HuH-7 (cell line): ENCODE results near the gene KCNMA1.

Experiments used
- DNase-seq: peaks from one replicate; pipeline ENCODE4 v3.0.0; 2011; ENCODE audit warnings: low spot score

Gene KCNMA1

DNA sequence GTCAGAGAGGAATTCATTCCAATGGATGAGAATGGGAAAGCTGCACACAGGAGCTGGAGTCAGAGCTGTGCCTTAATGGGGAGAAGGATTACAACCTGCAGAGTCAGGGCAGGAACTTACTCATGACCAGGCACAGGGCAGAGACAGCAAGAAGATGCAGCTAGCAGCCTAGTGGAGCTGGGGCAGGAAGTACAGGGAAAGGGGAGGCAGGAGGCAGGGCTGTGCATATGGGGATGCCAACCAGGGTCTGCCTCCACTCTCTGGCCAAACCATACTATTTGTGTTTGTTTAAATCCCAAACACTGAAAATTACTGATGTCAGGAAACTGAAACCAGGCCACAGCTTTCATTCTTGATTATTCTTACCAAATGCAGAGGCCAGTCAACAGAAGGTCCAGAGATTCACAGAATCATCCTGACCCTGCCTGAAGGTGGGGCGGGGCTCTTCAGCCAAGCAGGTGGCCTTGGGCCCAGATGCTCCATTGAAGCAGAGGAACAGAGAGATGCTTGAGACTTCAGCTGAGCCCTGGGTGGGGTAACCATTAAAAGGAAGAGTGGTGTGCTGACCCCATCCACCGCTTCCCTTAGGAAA is 461.9 kb downstream of the KCNMA1 start:
- no peak for DNase-seq

DNA sequence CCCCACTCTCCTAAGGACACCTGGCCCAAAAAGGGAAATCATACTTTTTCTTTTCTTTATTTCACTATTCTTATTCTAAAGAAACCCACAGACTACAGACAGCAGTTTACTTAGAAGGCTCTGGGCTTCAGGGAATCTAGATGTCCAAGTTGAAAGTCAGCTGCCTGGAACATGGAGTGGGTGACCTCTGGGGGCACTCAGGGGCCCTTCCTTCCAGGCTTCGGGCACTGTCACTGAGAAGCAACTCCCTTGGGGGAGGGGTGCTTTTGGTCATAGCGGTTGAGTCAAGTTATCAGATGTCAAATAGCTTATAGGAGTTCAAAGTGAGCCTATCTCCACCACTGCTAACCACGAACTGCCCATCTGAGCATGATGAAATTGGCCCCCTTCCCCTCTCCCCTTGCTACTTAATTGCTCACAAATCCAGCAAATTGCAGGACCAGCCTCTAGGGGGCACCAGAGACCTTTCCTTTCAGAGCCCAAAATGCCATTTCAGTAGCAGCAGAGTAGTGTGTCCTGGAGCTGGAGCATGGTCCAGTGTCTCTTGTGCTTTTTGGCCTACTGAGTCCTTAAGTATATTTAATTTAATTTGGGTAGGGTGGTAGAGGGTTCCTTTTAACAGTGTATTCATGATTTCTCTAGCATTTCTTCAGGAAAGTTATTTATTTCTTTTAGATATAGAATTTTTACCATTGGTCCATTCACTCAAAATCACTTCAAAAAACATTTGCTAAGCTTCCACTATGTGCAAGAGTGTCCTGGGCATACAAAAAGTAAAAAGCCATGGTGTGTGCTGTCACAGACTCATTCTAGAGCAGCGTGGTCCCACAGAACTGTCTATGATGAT is 463.8 kb downstream of the KCNMA1 start:
- peak; percentile 37 for DNase-seq

DNA sequence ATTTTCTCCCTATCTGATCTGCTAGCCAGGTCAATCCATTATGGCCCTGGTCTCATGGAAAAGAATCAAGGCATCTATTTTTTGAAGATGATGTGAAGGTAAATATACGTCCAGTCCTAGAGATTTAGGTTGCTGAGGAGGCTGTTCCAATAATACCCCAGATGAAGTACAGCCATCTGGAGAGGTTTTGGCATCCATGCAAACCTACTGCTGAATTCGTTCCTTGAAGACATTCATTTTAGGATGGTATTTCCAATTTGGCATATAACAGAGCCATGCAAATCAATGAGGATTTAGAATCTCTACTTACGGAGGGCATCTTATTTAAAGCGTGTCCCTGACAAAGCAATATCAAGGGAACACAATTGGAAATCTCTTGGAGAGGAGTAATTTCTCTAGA is 465.5 kb downstream of the KCNMA1 start:
- DNase-seq = no peak

DNA sequence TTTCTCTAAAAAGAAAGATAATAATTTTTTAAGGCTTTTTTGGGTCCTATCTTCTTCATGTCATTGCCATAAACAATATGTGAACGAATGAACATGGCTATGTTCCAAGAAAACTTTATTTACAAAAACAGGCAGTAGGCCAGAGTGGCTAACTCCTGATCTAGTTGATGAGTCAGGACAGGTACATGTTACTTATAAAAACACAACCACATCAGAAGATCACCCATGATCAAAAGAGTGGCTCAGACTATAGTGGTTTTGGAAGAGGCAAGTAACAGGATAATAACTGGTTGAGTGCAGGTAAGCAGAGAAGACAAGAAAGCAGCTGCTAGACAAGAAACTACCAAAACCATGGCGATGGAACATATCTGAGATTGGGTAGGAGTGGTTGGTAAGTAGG is 468.7 kb downstream of the KCNMA1 start:
- no peak for DNase-seq

DNA sequence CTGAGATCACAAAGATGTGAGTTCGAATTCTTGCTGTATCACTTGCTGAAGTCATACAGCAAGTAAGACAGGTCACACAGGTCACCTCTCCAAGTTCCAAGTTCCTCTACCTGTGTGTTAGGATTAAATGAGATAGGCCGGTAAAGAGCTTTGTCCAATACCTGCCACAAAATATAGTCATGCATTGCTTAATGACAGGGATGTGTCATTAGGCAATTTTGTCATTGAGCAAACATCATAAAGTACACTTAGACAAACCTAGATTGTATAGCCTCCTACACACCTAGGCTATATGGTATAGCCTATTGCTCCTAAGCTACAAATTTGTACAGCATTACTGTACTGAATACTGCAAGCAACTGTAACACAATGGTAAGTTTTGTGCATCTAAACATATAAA is 469.4 kb downstream of the KCNMA1 start:
- no peak for DNase-seq

DNA sequence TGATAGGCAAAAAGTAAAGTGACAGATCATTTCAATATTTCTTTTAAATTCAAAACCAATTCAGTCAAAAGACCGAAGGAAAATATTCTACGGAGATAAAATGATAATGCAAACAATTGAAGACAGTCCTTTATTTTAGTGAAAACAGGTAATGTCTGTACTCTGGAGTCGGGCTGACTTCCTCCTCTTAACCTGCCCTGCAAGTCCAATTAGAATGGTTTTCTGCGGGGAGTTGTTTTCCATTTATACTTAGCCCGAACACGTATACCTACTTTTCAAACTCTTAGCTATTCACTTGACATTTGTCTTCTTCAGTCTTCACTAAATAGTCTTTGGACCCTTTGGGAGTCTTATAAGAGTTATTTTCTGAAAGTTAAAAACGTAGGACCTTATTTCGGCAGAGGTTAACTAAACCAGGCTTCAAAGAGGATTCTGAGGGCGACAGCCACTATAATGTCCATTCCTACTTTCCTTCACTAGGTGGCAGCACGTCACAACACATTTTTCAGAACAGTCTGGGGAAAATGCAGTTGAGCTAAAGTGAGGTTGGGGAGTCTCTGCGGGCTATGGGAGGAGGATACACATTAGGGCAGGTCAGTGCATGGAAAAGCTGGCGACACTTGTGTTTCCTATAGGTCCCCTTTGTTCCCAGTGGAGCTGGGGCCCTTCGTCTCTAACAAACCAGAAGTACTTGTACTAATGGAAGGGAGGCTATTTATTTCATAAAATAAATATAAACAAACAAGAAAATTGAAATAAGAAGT is 472.0 kb downstream of the KCNMA1 start:
- peak; percentile 14 for DNase-seq

DNA sequence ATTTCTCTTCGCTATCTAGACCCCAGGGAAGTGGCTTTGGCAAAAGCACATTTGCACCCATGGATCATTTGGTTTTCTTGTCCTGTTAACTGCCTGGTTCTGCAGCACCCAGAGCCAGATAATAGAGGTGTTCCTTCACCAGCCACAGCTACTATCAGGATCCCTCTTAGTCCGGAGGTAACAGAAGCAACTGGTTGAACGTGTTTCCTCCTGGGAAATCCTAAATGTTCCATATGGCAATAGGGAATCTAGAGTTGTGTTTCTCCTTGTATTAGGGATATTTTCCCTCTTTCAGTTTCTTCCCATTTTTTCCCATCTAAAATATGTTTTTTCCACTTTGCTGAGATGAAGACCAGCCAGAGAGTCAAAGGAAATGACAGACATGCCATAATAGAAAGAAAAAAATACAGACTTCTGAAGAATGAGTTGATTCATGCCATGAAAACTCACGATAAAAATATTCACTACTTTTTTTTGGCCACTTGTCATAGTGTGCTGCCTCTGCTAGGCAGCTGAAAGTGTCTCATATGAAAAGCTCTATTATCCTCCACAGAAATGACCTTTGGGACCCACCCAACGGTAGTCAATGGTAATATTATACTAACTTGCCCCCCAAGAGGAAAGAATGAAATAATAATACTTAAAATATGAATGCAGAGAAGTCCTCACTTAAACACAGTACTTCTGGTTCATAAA is 472.8 kb downstream of the KCNMA1 start:
- DNase-seq = no peak

DNA sequence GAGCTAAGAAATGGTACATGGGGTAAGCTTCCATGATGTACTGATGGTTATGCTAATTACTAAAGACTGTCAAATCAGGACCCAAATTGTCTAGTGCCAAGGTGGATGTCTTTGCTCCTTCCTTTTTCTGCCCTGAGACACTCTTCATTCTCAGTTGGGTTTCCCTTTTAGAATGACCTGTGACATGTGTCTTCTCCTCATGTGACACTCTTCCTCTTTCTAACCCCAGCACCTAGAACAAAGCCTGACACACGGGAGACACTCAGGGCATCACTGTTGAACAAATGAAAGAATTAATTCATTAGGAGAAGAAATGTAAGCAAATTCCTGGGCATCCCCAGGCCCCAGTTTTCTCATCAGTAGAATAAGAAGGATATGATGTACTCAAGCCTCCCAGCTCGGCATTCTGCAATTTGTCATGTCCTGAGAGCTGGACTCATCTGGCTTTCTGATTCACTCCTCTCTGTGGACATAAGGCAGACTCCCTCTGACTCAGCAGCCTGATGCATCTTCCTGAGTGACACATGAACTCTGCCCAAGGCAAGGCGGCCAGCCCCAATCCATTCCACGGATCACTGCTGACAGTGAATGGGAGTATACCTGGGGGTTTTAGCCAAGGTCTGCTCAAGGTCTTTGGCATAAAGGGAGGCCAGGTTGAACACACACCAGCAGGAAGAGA is 473.8 kb downstream of the KCNMA1 start:
- DNase-seq = no peak

DNA sequence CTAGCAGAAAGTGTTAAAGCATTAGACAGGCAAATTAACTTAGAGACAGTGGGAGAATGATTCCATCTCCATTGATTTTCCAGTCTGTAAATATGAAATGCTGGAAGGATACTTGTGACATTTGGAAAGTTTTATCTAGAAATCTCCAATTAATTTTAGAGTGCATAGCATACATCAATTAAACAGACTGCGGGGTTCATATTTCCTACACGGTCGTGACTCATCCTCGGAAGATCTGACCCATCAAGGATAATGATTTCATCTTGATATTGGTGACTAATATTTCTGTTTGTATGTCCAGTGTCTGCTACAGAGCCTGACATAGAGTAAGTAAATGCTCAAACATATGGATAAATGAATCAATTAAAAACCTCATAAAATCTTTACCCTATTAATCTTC is 474.9 kb downstream of the KCNMA1 start:
- DNase-seq = no peak

DNA sequence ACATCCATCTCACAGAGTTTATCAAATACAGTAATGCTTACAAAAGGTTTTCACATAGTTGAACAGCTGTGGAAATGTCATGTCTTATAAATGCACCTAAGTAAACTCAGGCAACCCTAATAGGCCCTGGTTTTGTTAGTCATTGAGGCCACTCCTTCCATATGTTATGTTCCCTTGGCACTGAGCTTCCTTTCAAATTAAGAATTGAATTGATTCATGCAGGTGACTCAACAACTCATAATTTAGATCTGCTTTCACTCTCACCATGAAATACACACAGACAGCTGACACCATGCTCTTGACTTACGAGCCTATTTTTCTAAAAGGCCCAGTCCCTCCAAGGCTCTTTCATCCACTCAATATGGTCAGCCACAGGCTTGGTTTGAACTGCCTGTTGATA is 476.9 kb downstream of the KCNMA1 start:
- no peak for DNase-seq

DNA sequence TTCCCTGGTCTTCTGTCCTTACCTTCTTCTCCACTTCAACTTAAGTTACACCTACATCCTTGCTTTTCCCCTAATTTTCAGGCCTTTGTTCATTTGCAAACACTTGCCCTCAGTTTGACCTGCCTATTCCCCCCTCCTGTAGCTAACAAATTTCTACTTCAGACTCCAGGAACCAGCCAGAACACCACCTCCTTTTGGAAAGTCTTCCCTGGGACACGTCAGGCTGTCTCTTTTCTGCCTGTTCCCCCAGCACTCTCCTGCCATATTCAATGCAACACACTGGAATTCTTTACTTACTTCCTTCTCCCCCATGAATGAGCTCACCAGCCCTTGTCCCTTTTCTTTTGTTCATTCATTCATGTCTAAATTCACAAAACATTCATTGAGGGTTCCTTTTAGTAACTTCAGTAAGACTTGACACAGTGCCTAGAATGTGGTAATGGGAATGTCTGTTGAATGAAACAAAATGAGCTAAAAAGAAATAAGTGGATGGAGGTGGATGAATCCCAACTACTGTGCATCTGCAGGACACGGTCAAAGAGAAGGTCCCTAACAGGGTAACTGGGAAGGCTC is 478.0 kb downstream of the KCNMA1 start:
- no peak for DNase-seq

DNA sequence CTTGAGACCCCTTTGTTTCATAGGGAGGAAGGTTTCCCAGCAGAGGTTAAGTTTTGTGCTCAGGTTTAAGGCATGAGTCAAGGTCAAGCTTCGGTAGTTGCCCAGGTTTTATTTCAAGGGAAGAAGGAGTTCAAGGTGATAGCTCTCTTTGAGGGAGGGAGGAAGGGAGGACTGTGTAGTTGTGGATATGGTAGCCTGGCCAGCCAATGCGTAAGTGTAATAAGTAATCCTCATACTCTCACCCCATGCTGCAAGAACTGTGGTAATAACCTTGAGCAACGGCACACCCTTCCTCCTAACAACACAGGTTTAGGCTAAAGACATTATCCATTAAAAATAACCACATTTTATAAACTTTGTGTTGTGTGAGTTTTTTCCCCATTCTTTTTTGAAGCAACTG is 478.9 kb downstream of the KCNMA1 start:
- no peak for DNase-seq

DNA sequence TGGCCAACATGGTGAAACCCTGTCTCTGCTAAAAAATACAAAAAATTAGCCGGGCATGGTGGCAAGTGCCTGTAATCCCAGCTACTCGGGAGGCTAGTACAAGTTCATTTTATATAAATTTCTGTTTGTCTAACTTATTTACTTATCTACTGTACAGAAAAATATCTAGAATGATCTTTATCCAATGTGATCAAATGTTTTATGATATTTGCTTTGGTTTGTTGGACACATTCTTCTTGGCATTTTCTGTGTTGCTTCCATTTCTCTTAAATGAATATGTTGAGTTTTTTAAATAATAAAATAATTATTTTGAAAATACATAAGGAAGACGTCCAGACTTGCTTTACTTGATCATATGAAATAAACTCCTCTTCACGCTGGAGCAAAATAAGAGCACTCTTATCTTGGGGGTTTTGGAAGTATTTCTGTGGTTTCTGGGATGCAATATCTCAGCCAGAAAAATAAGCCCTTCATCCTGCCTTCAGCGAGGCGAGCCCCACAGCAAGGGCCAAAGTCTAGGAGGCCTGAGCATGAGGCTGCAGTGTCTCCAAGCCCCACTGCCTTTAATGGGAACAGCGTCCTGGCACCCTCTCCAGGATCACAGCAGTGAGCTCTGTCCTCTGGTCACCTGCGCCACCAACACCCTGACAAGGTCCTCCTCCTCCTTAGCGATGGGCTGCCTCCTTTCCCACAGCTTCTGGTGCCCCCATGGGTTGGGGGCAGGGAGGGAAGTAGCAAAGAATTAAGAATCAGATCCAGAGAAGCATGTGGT is 480.2 kb downstream of the KCNMA1 start:
- no peak for DNase-seq

DNA sequence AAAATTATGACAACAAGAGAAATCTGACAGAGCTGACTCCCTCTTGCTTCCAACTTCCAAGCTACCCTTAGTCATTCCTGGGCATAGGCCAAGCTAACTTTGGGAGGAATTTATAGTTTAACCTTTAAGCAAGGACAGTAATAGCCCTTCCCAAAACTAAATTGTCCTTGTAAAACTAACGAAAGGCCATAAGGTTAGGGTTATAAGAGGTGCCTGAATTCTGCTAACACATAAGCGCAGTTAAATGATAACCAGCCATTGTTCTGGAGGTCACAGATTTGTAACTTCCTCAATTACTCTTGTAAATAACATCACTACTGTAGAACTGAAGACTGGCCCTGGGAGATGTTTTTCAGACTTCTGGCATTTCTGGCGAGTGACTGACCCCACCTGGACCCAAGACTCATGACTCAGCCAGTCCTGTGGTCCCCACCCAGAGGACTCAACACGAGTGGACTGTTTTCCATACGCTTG is 481.2 kb downstream of the KCNMA1 start:
- DNase-seq = no peak

DNA sequence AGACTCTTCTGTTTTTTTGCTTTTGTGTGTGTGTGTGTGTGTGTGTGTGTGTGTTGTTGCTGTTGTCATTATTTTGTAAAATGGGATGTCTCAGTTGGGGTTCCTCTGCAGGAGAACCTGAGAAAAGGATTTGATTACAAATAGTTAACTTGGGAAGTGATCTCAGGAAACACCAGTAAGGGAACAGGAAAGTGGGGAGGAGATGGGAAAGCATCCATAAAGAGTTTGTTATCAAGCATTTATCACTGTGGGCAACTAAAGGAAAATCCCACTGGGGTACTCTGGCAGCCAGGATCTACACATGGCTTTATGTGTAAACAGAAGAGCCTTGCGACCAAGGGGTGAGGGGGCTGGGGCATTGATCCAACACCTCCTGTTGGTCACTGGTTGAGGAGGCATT is 485.4 kb downstream of the KCNMA1 start:
- DNase-seq = no peak

DNA sequence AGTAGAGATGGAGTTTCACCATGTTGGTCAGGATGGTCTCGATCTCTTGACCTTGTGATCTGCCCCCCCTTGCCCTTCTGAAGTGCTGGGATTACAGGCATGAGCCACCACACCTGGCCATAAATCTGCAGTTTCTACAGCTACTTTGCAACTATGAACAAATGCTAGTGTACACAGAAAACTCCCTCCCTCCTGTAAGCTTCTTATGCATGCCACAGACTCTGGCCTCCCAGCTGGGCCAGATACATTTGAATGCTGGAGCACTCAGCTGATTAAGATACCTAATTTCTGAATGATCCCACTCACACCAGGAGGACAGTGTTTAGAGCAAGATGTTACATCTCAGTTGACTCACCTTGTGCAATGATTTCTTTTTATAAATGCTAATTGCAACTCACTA is 486.2 kb downstream of the KCNMA1 start:
- no peak for DNase-seq

DNA sequence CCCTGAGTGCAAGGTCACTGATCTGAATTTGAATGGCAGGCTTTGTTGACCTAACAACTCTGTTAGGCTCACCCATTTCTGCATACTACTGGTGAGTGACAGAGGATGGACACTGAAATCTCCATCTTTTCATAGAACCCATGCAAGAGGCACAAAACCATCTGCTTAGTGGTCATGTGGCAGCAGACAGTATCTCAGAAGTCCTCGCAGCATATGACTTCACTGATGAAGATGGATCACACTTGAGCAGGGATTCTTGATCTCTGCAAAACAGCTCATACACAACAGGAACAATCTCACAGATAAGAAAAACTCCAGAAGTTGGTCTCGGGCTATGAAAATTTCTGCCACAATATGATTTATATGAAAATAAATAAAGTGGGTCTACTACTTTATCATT is 487.9 kb downstream of the KCNMA1 start:
- no peak for DNase-seq

DNA sequence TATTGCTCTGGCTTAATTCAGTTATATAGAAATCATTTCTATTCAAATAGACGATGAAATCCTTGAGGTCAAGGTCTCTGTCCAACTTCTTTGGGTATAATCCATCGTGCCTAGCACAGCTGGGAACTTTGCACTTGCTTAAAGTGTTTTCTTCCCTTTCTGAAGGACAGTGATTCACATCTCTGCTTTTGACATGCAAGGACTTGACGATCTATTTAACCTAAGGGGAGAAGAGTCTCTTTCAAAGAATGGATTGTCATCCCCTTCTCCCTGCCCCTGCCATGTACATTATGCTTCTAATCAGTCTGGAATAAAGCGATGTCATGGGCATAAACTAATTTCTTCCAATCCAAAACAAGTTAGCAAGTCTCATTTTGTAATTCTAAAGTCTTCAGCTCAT is 488.6 kb downstream of the KCNMA1 start:
- DNase-seq = no peak

DNA sequence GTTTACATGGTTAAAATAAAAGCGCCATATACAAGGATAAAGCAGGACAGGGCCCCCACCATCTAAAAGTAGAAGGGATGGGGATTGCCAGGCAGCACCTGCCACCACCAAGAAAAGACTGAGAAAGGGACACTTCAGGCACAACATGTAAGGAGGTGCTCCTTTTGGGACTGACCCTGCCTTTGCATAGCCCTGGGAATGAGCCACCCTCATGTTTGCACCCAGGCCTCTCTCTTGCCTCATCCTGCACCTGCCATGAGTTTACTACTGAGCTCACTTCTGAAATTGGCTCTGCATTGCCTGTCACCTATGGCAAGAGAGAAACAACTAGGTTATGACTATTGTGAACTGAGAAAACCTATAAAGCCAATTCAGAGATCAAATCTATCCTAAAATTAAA is 489.7 kb downstream of the KCNMA1 start:
- no peak for DNase-seq

DNA sequence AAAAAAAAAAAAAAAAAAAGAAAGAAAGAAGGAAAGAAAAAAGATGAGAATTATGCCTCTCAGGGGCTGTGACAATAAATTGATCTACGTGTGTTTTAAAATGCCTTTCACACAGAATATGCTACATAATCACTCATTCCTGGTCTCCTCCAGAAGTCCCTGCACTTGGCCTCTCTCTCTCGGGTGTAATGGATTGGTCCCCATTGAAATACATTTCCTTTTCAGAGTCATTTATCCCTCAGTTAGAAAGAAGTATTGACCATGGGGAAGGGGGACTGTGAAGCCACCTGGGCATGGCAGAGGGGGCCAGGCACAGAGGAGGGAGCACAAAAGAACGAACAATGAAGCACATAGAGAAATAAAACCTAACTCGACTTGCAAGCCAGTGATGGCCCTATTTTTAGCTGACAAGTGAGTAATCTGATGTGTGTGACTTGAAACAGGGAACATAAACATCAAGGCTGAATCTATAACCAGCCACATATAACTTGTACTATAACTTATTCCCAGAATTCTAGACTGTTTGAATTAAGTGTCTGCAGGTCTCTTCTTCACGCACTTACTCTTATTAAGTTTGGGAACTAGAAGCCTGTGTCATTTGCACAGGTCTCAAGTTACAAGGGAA is 490.8 kb downstream of the KCNMA1 start:
- no peak for DNase-seq
